ENCODE measurements around the gene EIF2B4.
"Not testable (repeated sequence)": the region's sequence is repeated elsewhere in the genome, so short reads cannot be mapped to it uniquely, and the experiment has no call there.

EIF2B4 gene

GRCh38 chr2:27377618-27378095 lies 7.5 kb upstream of the EIF2B4 start:
- no peak for DNase-seq

- DNase-seq = no peak
These were observed 6.9 kb upstream of the EIF2B4 start for GRCh38 chr2:27376866-27377617.

GRCh38 chr2:27376151-27376865 lies 6.2 kb upstream of the EIF2B4 start:
- no peak for DNase-seq

- DNase-seq = no peak
These were observed 5.5 kb upstream of the EIF2B4 start for GRCh38 chr2:27375513-27376099.

- no peak for DNase-seq
These were observed 3.4 kb upstream of the EIF2B4 start for GRCh38 chr2:27373567-27373966.

- no peak for DNase-seq
These were observed 2.8 kb upstream of the EIF2B4 start for GRCh38 chr2:27372937-27373336.

- peak; percentile 46 for DNase-seq
These were observed 880 bp upstream of the EIF2B4 start for GRCh38 chr2:27370816-27371620.

- peak; percentile 40 for DNase-seq
These were observed 590 bp downstream of the EIF2B4 start for GRCh38 chr2:27369471-27370025.

GRCh38 chr2:27363933-27364332 lies 6.2 kb downstream of the EIF2B4 start:
- DNase-seq = no peak

GRCh38 chr2:27362678-27363420 lies 7.3 kb downstream of the EIF2B4 start:
- no peak for DNase-seq

GRCh38 chr2:27356382-27357181 lies 13.6 kb downstream of the EIF2B4 start, which contains the start of gene GTF3C2:
Gene GTF3C2, minus strand, starts transcription at chr2:27356764. Its CDS starts 13,210 bp downstream, at chr2:27343554.
- peak; percentile 98 for DNase-seq

- peak; percentile 31 for DNase-seq
These were observed 14.1 kb downstream of the EIF2B4 start for GRCh38 chr2:27356056-27356381.

GRCh38 chr2:27354597-27354927 lies 15.6 kb downstream of the EIF2B4 start:
- DNase-seq = no peak

GRCh38 chr2:27353762-27354596 lies 16.2 kb downstream of the EIF2B4 start:
- peak; percentile 14 for DNase-seq

GRCh38 chr2:27353386-27353761 lies 16.8 kb downstream of the EIF2B4 start:
- not testable (repeated sequence) for DNase-seq

- DNase-seq = no peak
These were observed 18.1 kb downstream of the EIF2B4 start for GRCh38 chr2:27351802-27352598.

GRCh38 chr2:27350106-27350693 lies 19.9 kb downstream of the EIF2B4 start:
- DNase-seq = no peak

- DNase-seq = no peak
These were observed 22.5 kb downstream of the EIF2B4 start for GRCh38 chr2:27347641-27348040.

GRCh38 chr2:27336173-27336572 lies 34.0 kb downstream of the EIF2B4 start:
- DNase-seq = no peak
